ENCODE data around the gene FBXO34. TPM values are rescaled to one million over a fixed set of nuclear protein-coding genes. Genes with fewer than 3 reads are reported as not detected.

The FBXO34 gene
- total RNA-seq, 1 donor = 24.6 TPM

DNA sequence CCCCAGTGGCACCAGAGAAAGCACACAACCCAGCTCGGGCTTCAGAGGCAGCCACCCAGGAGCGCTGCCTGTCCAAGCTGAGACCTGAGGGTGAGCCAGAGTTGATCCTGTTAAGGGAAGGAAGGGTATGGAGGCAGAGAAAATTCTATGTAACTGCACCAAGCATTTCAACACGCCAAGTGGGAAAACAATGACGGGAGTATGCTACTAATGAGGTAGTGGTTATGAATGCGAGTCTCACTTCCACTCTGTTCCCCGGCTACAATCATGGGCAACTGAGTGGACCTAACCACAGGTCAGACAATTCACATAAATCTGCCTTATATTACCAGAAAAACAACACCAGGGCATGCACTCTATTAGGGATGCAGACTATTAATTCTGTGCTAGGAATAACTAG, 130.5 kb downstream of the FBXO34 start:
- no peak for DNase-seq (ENCODE audit: insufficient read length, low spot score, missing footprints)
- peaks cover 14% of the 10 kb centered on the region for H3K4me1 ChIP-seq (ENCODE audit: insufficient read depth, low read length)
- H3K79me2 ChIP-seq (ENCODE audit: insufficient read depth, low read length) = peaks cover 61% of the 10 kb centered on the region
- no peaks in the 10 kb centered on the region for H3K27me3 ChIP-seq (ENCODE audit: insufficient read depth, low read length)
- H3K27ac ChIP-seq (ENCODE audit: low read depth, low read length) = no peak overlapping the region
- H3K9me3 ChIP-seq (ENCODE audit: low read depth, low read length) = no peaks in the 10 kb centered on the region
- H3K4me2 ChIP-seq (ENCODE audit: insufficient read depth, low read length) = no peak overlapping the region
- no peak overlapping the region for H3K4me3 ChIP-seq (ENCODE audit: insufficient read depth, low read length)
- TF ChIP-seq CTCF (IDR thresholded peaks at IDR 0.05; ENCODE audit: extremely low read depth, low read depth, low read length) = no peak
- H3K36me3 ChIP-seq (ENCODE audit: insufficient read depth, low read length) = no peaks in the 10 kb centered on the region
- peaks cover 12% of the 10 kb centered on the region for H4K20me1 ChIP-seq (ENCODE audit: insufficient read depth, low read length)
- no peak overlapping the region for H2AFZ ChIP-seq (ENCODE audit: low read length)

Small RNA genes within 50 kb of the gene (small RNA-seq; reads per million reads assigned to genes)
- gene AL356801.1 = not detected

Other genes starting within 250 kb of the FBXO34 start
- 4.3 and 9.4 TPM in 2 replicates for gene WDHD1, start 244.3 kb upstream of the FBXO34 start, total RNA-seq
- gene SOCS4, start 244.2 kb upstream of the FBXO34 start, total RNA-seq = 15.6 and 16.8 TPM in 2 replicates
- gene MAPK1IP1L, start 219.8 kb upstream of the FBXO34 start, total RNA-seq = 37.4 and 42.0 TPM in 2 replicates
- gene LGALS3, start 142.2 kb upstream of the FBXO34 start, total RNA-seq = 368 and 433 TPM in 2 replicates
- 4.1 and 5.1 TPM in 2 replicates for gene DLGAP5, start 79.8 kb upstream of the FBXO34 start, total RNA-seq
- 21.7 and 24.5 TPM in 2 replicates for gene ATG14, start 140.4 kb downstream of the FBXO34 start, total RNA-seq
- gene TBPL2, start 169.2 kb downstream of the FBXO34 start, total RNA-seq = not detected in 2 replicates